22Rv1 (cell line): ENCODE measurements around the gene C1QL4.

Source experiments
- ZFX ChIP-seq: fragments of 450-650 bp; IDR thresholded peaks from 2 replicates; pipeline ENCODE4 v1.6.1; 2017; ENCODE audit warnings: antibody characterized with exemption, borderline replicate concordance
- TF ChIP-seq, protein P1 (sequence below): fragments of 450-650 bp; IDR thresholded peaks from 2 replicates; pipeline ENCODE4 v1.5.1; 2017; ENCODE audit warnings: mild to moderate bottlenecking

DNA sequence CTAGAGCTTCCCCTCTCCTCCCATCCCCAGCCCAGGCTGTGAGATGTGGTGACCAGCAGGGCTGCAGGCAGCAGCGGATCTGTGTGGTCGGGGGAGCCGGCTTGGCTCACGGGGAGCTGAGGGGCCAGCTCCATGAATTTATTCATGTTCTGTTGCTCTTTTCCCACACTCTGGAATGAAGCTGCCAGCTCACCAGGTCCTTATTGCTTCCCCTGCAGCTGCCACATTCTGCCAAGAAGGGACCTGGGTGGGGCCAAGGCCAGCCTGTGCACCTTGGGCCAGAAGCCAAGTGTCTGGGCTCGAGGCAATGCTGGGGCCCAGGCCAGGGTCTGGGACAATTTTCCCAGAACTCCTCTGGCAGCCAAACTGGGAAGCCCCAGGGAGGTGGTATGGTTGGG, 2.5 kb upstream of the C1QL4 start:
- TF ChIP-seq, protein P1, sequence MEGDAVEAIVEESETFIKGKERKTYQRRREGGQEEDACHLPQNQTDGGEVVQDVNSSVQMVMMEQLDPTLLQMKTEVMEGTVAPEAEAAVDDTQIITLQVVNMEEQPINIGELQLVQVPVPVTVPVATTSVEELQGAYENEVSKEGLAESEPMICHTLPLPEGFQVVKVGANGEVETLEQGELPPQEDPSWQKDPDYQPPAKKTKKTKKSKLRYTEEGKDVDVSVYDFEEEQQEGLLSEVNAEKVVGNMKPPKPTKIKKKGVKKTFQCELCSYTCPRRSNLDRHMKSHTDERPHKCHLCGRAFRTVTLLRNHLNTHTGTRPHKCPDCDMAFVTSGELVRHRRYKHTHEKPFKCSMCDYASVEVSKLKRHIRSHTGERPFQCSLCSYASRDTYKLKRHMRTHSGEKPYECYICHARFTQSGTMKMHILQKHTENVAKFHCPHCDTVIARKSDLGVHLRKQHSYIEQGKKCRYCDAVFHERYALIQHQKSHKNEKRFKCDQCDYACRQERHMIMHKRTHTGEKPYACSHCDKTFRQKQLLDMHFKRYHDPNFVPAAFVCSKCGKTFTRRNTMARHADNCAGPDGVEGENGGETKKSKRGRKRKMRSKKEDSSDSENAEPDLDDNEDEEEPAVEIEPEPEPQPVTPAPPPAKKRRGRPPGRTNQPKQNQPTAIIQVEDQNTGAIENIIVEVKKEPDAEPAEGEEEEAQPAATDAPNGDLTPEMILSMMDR: no peak
- TF ChIP-seq ZFX: no peak
